ENCODE measurements around the gene PFAS.

The PFAS gene

GRCh38 chr17:8273884-8274444 is 24.9 kb downstream of the PFAS start:
- DNase-seq = no peak

GRCh38 chr17:8274816-8275215 is 25.7 kb downstream of the PFAS start:
- no peak for DNase-seq

- no peak for DNase-seq
These were observed 26.6 kb downstream of the PFAS start for GRCh38 chr17:8275421-8276290.

GRCh38 chr17:8277317-8277716 is 28.2 kb downstream of the PFAS start:
- DNase-seq = no peak

GRCh38 chr17:8282345-8282744 is 33.3 kb downstream of the PFAS start:
- DNase-seq = no peak

- no peak for DNase-seq
These were observed 34.3 kb downstream of the PFAS start for GRCh38 chr17:8283356-8283755.

GRCh38 chr17:8284126-8284525 is 35.0 kb downstream of the PFAS start:
- DNase-seq = no peak

- no peak for DNase-seq
These were observed 36.4 kb downstream of the PFAS start for GRCh38 chr17:8285270-8286181.

GRCh38 chr17:8287651-8288335 is 38.7 kb downstream of the PFAS start:
- peak; percentile 21 to 57 for DNase-seq

GRCh38 chr17:8288336-8289102 is 39.4 kb downstream of the PFAS start, which contains the start of gene RANGRF:
Gene RANGRF (plus strand): TSS chr17:8288670. CDS start chr17:8288789, 119 bp downstream.
- DNase-seq = peak; percentile 73 to 85

GRCh38 chr17:8289103-8289397 is 40.0 kb downstream of the PFAS start:
- no peak for DNase-seq

- DNase-seq = no peak
These were observed 41.0 kb downstream of the PFAS start for GRCh38 chr17:8290043-8290442.

GRCh38 chr17:8292639-8293395 is 43.7 kb downstream of the PFAS start:
- no peak for DNase-seq

- DNase-seq = no peak
These were observed 45.3 kb downstream of the PFAS start for GRCh38 chr17:8294361-8294760.

GRCh38 chr17:8294814-8295316 is 45.8 kb downstream of the PFAS start:
- DNase-seq = no peak

- DNase-seq = no peak
These were observed 51.1 kb downstream of the PFAS start for GRCh38 chr17:8300226-8300625.

GRCh38 chr17:8300627-8301242 is 51.6 kb downstream of the PFAS start:
- DNase-seq = peak; percentile 10 to 66

- no peak for DNase-seq
These were observed 61.6 kb downstream of the PFAS start for GRCh38 chr17:8310601-8311123.

- DNase-seq = no peak
These were observed 62.2 kb downstream of the PFAS start for GRCh38 chr17:8311131-8311790.

- no peak for DNase-seq
These were observed 63.2 kb downstream of the PFAS start for GRCh38 chr17:8312251-8312650.
